Measurements from ENCODE around the gene ABHD1.

- no peak for TF ChIP-seq PATZ1 (CRISPR knock-in tag; IDR thresholded peaks at IDR 0.05; ENCODE audit: borderline replicate concordance)
- TF ChIP-seq CSRNP3 (CRISPR knock-in tag; IDR thresholded peaks at IDR 0.05) = no peak
- TF ChIP-seq RARB (CRISPR knock-in tag; IDR thresholded peaks at IDR 0.05) = no peak
- no peak for TF ChIP-seq ZC3H10 (CRISPR knock-in tag; IDR thresholded peaks at IDR 0.05)
- no peak for TF ChIP-seq CREB5 (CRISPR knock-in tag; IDR thresholded peaks at IDR 0.05; ENCODE audit: low read depth)
- no peak for TF ChIP-seq ZFP3 (CRISPR knock-in tag; IDR thresholded peaks at IDR 0.05)
Observed at GRCh38 chr2:27159271-27159670, 35.7 kb downstream of the ABHD1 start.
